OCI-LY3 (cell line): ENCODE measurements around the gene KCND2.

Experiments
- H2AFZ ChIP-seq: fragments of 200-600, 300-600 bp; shearing (Covaris generic); 2 replicates; pipeline ENCODE4 v1.6.0; 2014; ENCODE audit warnings: antibody characterized with exemption, low read depth, low read length
- H3K27ac ChIP-seq: fragments of 200-600, 300-600 bp; sonication (generic); 2 replicates; pipeline ENCODE4 v1.5.1; 2014; ENCODE audit warnings: mild to moderate bottlenecking, low read length, moderate library complexity, mixed read lengths
- H3K27me3 ChIP-seq: fragments of 200-600, 300-600 bp; sonication (generic); 2 replicates; pipeline ENCODE4 v1.6.1; 2014; ENCODE audit warnings: low read depth, low read length, mixed read lengths
- H3K36me3 ChIP-seq: fragments of 200-600, 300-600 bp; sonication (generic); replicated peaks from 2 replicates; pipeline ENCODE3; 2014; ENCODE audit warnings: low read depth, low read length, mixed read lengths
- H3K4me1 ChIP-seq: fragments of 300-600, 200-600 bp; sonication (generic); 2 replicates; pipeline ENCODE4 v1.6.1; 2014; ENCODE audit warnings: low read length, mixed read lengths
- H3K4me2 ChIP-seq: fragments of 200-600, 300-600 bp; sonication (generic); 2 replicates; pipeline ENCODE4 v1.6.1; 2014; ENCODE audit warnings: low read length, mixed read lengths
- H3K4me3 ChIP-seq: fragments of 300-600, 200-600 bp; sonication (generic); 2 replicates; pipeline ENCODE4 v1.5.1; 2014; ENCODE audit warnings: antibody characterized with exemption, mild to moderate bottlenecking, low read length, moderate library complexity
- H3K79me2 ChIP-seq: fragments of 300-600, 200-600 bp; shearing (Covaris generic); 2 replicates; pipeline ENCODE4 v1.6.1; 2014; ENCODE audit warnings: mild to moderate bottlenecking, low read length, mixed read lengths
- H3K9ac ChIP-seq: fragments of 300-600, 200-600 bp; shearing (Covaris generic); 2 replicates; pipeline ENCODE4 v1.6.0; 2014; ENCODE audit warnings: mild to moderate bottlenecking, low read length, moderate library complexity
- H3K9me3 ChIP-seq: fragments of 200-600, 300-600 bp; shearing (Covaris generic); 2 replicates; pipeline ENCODE4 v1.6.1; 2014; ENCODE audit warnings: low read length, mixed read lengths; ENCODE audit not compliant: insufficient read depth
- H4K20me1 ChIP-seq: fragments of 200-600, 300-600 bp; sonication (generic); 2 replicates; pipeline ENCODE4 v1.6.1; 2016; ENCODE audit warnings: low read length, mixed read lengths; ENCODE audit not compliant: insufficient read depth
- CTCF ChIP-seq: fragments of 200-600, 300-600 bp; sonication (generic); IDR thresholded peaks from 2 replicates; pipeline ENCODE4 v1.5.1; 2014; ENCODE audit warnings: antibody characterized with exemption, low read length, low read depth
- EZH2phosphoT487 ChIP-seq: fragments of 200-600 bp; shearing (Covaris generic); IDR thresholded peaks from 2 replicates; pipeline ENCODE4 v1.6.1; 2018; ENCODE audit warnings: antibody characterized with exemption, mixed run types, low read depth

KCND2 gene

GRCh38 chr7:120256344-120257070, 16.5 kb upstream of the KCND2 start:
- Histone ChIP-seq H3K4me2 (no peak overlapping the region), H3K79me2 (no peaks in the 10 kb centered on the region), H3K9ac (no peak overlapping the region), H3K9me3 (no peaks in the 10 kb centered on the region), H4K20me1 (no peaks in the 10 kb centered on the region), H3K27me3 (no peaks in the 10 kb centered on the region), H2AFZ (no peak overlapping the region), H3K4me1 (no peaks in the 10 kb centered on the region), H3K27ac (no peak overlapping the region), H3K36me3 (peaks cover 2% of the 10 kb centered on the region), H3K4me3 (no peak overlapping the region)
- TF ChIP-seq CTCF = no peak
- TF ChIP-seq EZH2phosphoT487 = no peak

DNA sequence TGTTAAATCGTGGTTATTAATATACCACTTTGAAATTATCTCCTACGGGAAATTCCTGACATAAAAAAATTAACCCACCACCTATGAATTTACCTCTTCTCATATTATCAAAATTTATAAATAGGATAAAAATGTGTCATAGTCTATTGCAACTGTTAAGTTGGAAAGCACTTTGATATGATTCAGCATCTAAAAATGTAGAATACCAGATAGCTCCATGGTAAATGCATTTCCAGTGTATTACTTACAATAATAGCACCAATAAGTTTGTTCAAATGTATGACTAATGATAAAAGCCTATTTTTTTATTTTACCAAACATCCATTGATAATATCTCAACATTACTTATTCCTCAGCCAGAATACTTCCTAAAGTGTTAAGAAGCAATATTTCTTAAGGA, 13.6 kb upstream of the KCND2 start:
- Histone ChIP-seq H3K27ac (no peak overlapping the region), H3K4me3 (no peak overlapping the region)
- TF ChIP-seq CTCF (no peak), EZH2phosphoT487 (no peak)

GRCh38 chr7:120260111-120260510, 12.9 kb upstream of the KCND2 start:
- no peaks in the 10 kb centered on the region for H3K79me2 ChIP-seq
- peaks cover 8% of the 10 kb centered on the region for H3K4me1 ChIP-seq
- no peaks in the 10 kb centered on the region for H4K20me1 ChIP-seq
- H3K9me3 ChIP-seq = no peaks in the 10 kb centered on the region
- TF ChIP-seq CTCF = no peak
- no peak overlapping the region for H3K9ac ChIP-seq
- peaks cover 2% of the 10 kb centered on the region for H3K36me3 ChIP-seq
- H2AFZ ChIP-seq = no peak overlapping the region
- no peak overlapping the region for H3K4me3 ChIP-seq
- H3K27me3 ChIP-seq = no peaks in the 10 kb centered on the region
- no peak overlapping the region for H3K27ac ChIP-seq
- H3K4me2 ChIP-seq = no peak overlapping the region

More for the DNA sequence above, 13.6 kb upstream of the KCND2 start:
- H3K79me2 ChIP-seq = no peaks in the 10 kb centered on the region
- no peak overlapping the region for H3K9ac ChIP-seq
- no peaks in the 10 kb centered on the region for H3K27me3 ChIP-seq
- peaks cover 8% of the 10 kb centered on the region for H3K4me1 ChIP-seq
- no peak overlapping the region for H3K4me2 ChIP-seq
- H3K36me3 ChIP-seq = peaks cover 2% of the 10 kb centered on the region
- no peaks in the 10 kb centered on the region for H4K20me1 ChIP-seq
- no peak overlapping the region for H2AFZ ChIP-seq
- no peaks in the 10 kb centered on the region for H3K9me3 ChIP-seq

DNA sequence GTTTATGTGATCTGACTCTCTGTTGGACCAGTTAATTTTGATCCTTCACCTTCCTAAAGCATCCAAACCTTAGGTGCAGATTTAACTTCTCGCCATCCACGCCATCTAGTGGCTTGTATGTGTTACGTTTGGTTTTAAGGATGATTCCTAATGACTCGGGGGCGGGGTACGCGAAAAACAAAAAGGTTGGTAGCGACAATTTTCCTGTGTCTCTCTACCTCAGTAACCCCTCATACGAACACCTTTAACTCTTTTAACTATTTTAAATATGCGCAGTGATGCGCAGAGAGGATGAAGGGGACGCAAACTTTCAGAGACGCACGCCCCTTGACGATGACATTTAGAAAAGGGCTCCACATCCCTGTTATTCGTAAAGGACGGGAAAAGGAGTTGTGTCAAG, 714 bp upstream of the KCND2 start:
- H3K9ac ChIP-seq = no peak overlapping the region
- TF ChIP-seq EZH2phosphoT487 (no peak), CTCF (peak; percentile 50)
- no peaks in the 10 kb centered on the region for H3K79me2 ChIP-seq
- H3K9me3 ChIP-seq = no peaks in the 10 kb centered on the region
- H3K4me2 ChIP-seq = no peak overlapping the region
- peaks cover 5% of the 10 kb centered on the region for H3K4me1 ChIP-seq
- no peak overlapping the region for H3K4me3 ChIP-seq
- no peak overlapping the region for H2AFZ ChIP-seq
- no peaks in the 10 kb centered on the region for H4K20me1 ChIP-seq
- no peaks in the 10 kb centered on the region for H3K27me3 ChIP-seq
- no peak overlapping the region for H3K27ac ChIP-seq
- no peaks in the 10 kb centered on the region for H3K36me3 ChIP-seq
